GM21390 (cell line): ENCODE data around the gene GNG13.
"Not testable (repeated sequence)": the region's sequence is repeated elsewhere in the genome, so short reads cannot be mapped to it uniquely, and the experiment has no call there.

ENCODE experiments used
- ATAC-seq: cut with Tn5 transposase; IDR thresholded peaks from one replicate; pipeline ENCODE4 v1.9.1; 2021; ENCODE audit not compliant: unreplicated experiment

GNG13 gene

DNA sequence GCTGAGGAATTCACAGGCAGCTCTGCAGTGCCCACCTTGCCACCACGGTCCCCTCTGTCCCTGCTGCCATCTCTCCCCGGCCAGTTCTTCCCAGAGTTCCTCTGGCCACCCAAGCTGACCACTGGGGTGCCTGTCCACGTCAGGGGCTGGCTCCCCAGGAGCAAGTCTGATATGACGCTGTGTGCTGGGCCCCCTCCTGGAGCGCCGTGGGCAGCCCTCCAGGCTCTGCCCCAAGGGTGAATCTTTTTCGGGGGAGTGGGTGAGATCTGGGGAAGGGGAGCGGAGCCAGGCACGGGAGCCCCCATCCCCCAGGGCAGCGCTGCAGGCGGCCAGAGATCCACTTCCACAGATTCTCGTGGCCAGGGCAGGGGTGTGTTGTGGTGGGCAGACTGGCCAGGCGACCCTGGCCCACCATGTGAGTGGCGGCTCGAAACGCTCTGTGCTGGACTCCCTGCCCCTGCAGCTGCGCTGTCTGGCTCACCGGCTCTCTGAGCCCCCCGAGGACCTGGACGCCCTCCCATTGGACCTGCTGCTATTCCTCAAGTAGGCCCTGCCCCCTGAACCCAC lies 36.3 kb downstream of the GNG13 start:
- ATAC-seq = no peak

- ATAC-seq = no peak
Measured at GRCh38 chr16:763369-764183, 37.0 kb downstream of the GNG13 start.

DNA sequence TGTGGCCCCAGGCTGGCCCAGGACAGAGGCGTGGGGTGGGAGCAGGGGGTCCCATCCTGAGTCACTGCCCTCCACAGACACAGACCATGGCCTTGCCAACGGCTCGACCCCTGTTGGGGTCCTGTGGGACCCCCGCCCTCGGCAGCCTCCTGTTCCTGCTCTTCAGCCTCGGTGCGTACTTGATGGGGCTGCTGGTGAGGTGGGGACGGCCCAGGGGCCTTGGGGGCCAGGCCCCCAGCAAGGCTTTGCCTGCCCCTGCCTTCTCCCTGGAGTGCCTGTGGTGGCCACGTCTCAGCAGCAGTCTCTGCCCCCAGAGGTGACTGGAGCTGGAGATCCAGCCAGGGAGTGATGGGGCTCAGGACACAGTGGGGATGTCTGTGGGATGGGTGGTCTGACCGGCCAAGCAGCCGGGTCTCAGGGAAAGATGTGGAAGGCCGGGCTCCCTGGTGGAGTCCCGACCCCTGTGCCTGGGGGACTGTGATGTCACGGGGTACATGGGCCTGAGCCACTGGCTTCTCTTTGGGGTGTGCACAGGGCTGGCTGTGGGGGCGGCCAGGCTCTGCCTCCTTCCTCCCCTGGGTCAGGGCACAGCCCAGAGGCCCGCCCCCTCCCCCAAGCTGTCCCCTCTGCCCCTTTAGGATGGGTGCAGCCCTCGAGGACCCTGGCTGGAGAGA lies 37.8 kb downstream of the GNG13 start:
- no peak for ATAC-seq

DNA sequence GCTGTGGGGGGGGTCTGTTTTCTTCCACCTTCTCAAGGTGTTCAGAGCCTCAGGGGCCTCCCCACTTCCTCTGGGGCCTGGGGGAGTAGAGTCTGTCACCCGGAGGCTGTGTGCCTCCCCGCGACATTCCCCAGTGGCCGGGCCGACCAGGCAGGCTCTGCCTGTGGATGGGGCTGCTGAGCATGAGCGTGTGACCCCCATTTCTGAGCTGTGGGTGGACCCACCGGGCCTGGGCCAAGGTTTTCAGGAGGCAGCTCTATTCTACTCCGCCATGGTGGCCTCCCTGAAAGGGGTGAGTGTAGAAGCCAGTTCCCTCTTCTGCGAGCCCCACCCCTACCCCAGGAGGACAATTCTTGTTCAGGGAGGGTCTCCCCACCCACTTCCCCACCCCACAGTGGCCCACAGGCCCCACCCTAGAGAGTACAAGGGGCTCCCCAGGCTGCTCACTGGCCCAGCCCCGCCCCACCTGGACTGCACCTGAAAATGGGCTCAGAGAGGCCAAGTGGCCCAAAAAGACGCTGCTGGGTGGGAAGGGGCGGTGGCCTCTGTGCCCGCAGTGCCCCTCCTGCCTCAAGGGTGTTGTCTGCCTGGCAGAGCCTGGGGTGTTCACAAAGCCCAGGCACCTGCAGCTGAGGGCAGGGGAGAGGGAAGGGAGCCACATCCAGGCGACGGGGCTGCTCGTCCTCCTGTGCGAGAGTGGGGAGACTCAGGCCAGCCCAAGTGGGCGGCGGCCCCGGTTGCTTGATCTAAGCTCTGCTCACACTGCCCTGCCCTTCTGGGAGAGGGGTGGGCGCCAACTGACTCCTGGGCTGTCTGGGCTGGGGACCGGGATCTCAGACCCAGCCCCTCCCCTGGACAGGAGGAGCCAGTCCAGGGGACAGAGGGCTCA lies 38.7 kb downstream of the GNG13 start:
- no peak for ATAC-seq

DNA sequence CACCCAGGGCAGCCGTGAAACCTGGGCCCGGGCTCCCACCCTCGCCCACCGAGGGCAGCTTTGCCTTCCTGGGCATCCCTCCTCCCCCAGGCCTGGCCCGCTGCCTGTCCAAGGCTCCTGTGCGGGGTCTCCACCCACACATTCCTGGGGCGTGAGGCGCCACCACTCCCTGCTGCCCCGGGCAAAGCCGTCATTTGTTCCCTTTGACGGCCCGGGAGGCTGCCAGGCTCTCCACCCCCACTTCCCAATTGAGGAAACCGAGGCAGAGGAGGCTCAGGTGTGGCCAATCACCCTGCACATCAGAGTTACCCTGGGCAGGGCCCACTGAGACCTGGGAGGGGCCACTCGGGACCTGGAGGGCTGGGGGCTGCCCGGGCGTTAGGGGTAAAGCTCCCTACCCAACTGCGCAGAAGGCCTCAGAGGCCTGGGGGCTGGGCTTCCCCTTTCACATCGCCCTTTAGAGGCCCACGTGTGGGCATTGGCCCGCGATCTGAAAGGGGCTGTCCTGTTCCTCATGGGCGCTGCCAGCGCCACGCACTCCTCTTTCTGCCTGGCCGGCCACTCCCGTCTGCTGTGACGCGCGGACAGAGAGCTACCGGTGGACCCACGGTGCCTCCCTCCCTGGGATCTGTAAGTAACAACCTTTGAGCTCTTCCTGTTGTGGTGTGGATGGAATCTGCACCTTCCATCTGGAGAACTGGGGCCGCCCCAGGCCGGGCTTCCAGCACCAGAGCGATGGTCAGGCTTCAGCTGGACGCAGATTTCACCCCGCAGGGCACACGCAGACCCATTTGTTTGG lies 39.8 kb downstream of the GNG13 start, which contains the start of gene MSLN:
Gene MSLN (plus strand): TSS at position 190 of the 799 bp plus-strand sequence. CDS start 1,947 bp downstream, outside the sequence.
- no peak for ATAC-seq

DNA sequence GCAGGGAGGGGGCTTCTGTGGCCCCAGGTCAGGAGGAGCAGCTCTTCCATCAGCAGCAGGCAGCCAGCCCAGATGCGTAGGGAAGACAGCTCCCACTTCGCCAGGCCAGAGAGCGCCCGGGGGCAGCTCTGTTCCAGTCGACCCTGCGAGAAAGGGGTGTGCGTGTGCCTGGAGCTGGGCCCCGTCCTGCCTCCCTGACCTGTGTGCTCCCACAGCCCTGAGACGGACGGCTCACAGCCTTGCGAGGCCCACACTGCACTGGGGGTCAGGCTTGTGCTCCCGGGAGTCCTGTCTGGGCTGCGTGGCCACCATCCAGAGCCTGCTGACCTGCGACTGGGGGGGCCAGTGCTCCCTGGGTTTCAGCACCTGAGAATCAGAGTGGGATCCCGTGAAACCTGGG lies 40.5 kb downstream of the GNG13 start:
- ATAC-seq = no peak

- ATAC-seq = no peak
Measured at GRCh38 chr16:759110-759910, 41.2 kb downstream of the GNG13 start.

- no peak for ATAC-seq
Measured at GRCh38 chr16:756428-756827, 44.1 kb downstream of the GNG13 start.

GRCh38 chr16:754656-755055 lies 45.9 kb downstream of the GNG13 start:
- ATAC-seq = no peak

- ATAC-seq = not testable (repeated sequence)
Measured at GRCh38 chr16:754121-754607, 46.4 kb downstream of the GNG13 start.

GRCh38 chr16:752007-752312 lies 48.6 kb downstream of the GNG13 start:
- ATAC-seq = no peak

DNA sequence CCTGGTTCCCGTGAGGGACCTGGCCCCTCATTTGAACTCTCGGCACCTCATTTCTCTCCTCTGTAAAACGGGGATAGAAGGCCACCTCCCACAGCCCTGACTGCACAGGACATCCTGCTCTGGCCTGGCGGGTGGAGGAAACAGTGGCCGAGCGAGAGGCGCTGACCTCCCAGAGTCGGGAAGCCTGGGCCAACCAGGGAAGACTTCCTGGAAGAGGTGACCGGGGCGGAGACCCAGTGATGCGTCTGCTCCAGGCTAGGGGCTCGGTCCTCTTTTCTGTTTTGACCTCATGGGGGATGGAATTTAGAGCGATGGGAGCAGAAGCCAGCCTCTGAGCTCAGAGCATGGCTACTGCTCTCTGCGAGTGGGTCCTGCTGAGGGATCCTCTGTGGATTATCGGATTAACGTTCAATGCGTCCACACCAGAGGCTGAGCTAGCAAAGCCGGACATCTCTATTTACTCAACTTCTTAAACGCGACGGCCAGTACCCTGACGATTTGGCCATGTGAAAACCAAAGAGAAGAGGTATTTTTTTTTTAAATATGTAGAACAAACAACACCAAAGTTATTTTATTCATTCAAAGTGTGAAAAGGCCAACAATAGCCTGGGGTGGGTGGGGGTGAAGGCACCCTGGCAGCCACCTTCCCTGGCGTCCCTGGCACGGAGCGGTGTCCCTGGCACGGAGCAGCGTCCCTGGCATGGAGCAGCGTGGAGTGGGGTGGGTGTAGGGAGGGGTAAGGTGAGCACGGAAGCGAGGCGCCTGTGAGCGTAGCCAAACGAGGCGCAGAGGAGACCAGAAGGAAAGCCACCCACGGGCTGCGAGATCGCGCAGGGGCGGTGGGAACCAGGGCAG lies 49.2 kb downstream of the GNG13 start:
- ATAC-seq = no peak

- no peak for ATAC-seq
Measured at GRCh38 chr16:750485-750884, 50.0 kb downstream of the GNG13 start.

- ATAC-seq = no peak
Measured at GRCh38 chr16:749010-749409, 51.5 kb downstream of the GNG13 start.
